GM18907 (cell line): ENCODE data around the gene LRRC47.

Experiments used
- ATAC-seq: cut with Tn5 transposase; IDR thresholded peaks from one replicate; pipeline ENCODE4 v1.9.1; 2021; ENCODE audit warnings: mild to moderate bottlenecking, moderate library complexity; ENCODE audit not compliant: unreplicated experiment

The LRRC47 gene

GRCh38 chr1:3796215-3797061 lies at the start of gene LRRC47:
Gene LRRC47, minus strand, starts transcription at chr1:3796498. Its CDS starts 22 bp downstream, at chr1:3796476.
- peak; percentile 94 for ATAC-seq

- no peak for ATAC-seq
Measured at GRCh38 chr1:3842912-3843311, 46.6 kb upstream of the LRRC47 start.

- no peak for ATAC-seq
Measured at GRCh38 chr1:3841491-3841890, 45.2 kb upstream of the LRRC47 start.

GRCh38 chr1:3838788-3839187 lies 42.5 kb upstream of the LRRC47 start:
- no peak for ATAC-seq

GRCh38 chr1:3837685-3838084 lies 41.4 kb upstream of the LRRC47 start:
- no peak for ATAC-seq

- ATAC-seq: no peak
Measured at GRCh38 chr1:3837200-3837599, 40.9 kb upstream of the LRRC47 start.

GRCh38 chr1:3836421-3836820 lies 40.1 kb upstream of the LRRC47 start:
- no peak for ATAC-seq

- no peak for ATAC-seq
Measured at GRCh38 chr1:3834701-3835100, 38.4 kb upstream of the LRRC47 start.

GRCh38 chr1:3831689-3832088 lies 35.4 kb upstream of the LRRC47 start:
- no peak for ATAC-seq

- ATAC-seq: no peak
Measured at GRCh38 chr1:3828391-3828790, 32.1 kb upstream of the LRRC47 start.

- ATAC-seq: no peak
Measured at GRCh38 chr1:3827813-3828307, 31.6 kb upstream of the LRRC47 start.

GRCh38 chr1:3825356-3825755 lies 29.1 kb upstream of the LRRC47 start:
- ATAC-seq: no peak

- no peak for ATAC-seq
Measured at GRCh38 chr1:3824650-3825049, 28.4 kb upstream of the LRRC47 start.

GRCh38 chr1:3822421-3822820 lies 26.1 kb upstream of the LRRC47 start:
- ATAC-seq: no peak

GRCh38 chr1:3821908-3822307 lies 25.6 kb upstream of the LRRC47 start:
- ATAC-seq: no peak

GRCh38 chr1:3821447-3821846 lies 25.1 kb upstream of the LRRC47 start:
- no peak for ATAC-seq

GRCh38 chr1:3821004-3821403 lies 24.7 kb upstream of the LRRC47 start:
- ATAC-seq: no peak

GRCh38 chr1:3820316-3820715 lies 24.0 kb upstream of the LRRC47 start:
- no peak for ATAC-seq

GRCh38 chr1:3819771-3820200 lies 23.5 kb upstream of the LRRC47 start:
- no peak for ATAC-seq

- ATAC-seq: no peak
Measured at GRCh38 chr1:3817821-3818597, 21.7 kb upstream of the LRRC47 start.

- no peak for ATAC-seq
Measured at GRCh38 chr1:3817138-3817740, 20.9 kb upstream of the LRRC47 start.
